Activated CD4-positive, alpha-beta T cell treated with anti-CD3 and anti-CD28 coated beads, Interleukin-2, amount 10 ng/mL, durations not matched to agents 7 days and 5 days (primary cell): ENCODE data around the gene MFSD2A. TPM values are rescaled to one million over a fixed set of nuclear protein-coding genes. Genes with fewer than 3 reads are reported as not detected.
A peak's percentile ranks its signal among the peaks of the same experiment; 100 is the strongest.
"Not testable (repeated sequence)": the region's sequence is repeated elsewhere in the genome, so short reads cannot be mapped to it uniquely, and the experiment has no call there.

Source experiments
- CTCF ChIA-PET: fragments of 350-600 bp; sonication (Branson Sonifier 250); formaldehyde crosslinking; loops from one replicate; lab custom pipeline; 2021; ENCODE audit warnings: antibody characterized with exemption; lab: Charles Lee
- POLR2A ChIA-PET: fragments of 350-600 bp; sonication (Branson Sonifier 250); formaldehyde crosslinking; loops from one replicate; lab custom pipeline; 2021; ENCODE audit warnings: antibody characterized with exemption; lab: Charles Lee
- DNase-seq: peaks from one replicate; pipeline ENCODE4 v3.0.0-alpha.2; 2020
- H3K27ac Mint-ChIP-seq: one replicate; pipeline ENCODE4 v1.8.0; 2021; ENCODE audit warnings: mild to moderate bottlenecking, moderate library complexity, mixed read lengths
- H3K27me3 Mint-ChIP-seq: one replicate; pipeline ENCODE4 v1.8.0; 2021; ENCODE audit warnings: mixed read lengths
- H3K36me3 Mint-ChIP-seq: one replicate; pipeline ENCODE4 v1.8.0; 2021; ENCODE audit warnings: low read depth, mixed read lengths
- H3K4me1 Mint-ChIP-seq: one replicate; pipeline ENCODE4 v1.8.0; 2021; ENCODE audit warnings: mixed read lengths
- H3K4me3 Mint-ChIP-seq: one replicate; pipeline ENCODE4 v1.8.0; 2021; ENCODE audit warnings: mild to moderate bottlenecking, moderate library complexity, mixed read lengths
- H3K9me3 Mint-ChIP-seq: one replicate; pipeline ENCODE4 v1.8.0; 2021; ENCODE audit warnings: mixed read lengths
- total RNA-seq, 2 experiments: library from RNA; stranded (reverse); gene quantifications; one replicate each; pipeline ENCODE4 v1.2.3, GENCODE V29; 2021

MFSD2A gene
- total RNA-seq, 2 experiments from 2014 or later: 2.0 to 2.8 TPM

DNA sequence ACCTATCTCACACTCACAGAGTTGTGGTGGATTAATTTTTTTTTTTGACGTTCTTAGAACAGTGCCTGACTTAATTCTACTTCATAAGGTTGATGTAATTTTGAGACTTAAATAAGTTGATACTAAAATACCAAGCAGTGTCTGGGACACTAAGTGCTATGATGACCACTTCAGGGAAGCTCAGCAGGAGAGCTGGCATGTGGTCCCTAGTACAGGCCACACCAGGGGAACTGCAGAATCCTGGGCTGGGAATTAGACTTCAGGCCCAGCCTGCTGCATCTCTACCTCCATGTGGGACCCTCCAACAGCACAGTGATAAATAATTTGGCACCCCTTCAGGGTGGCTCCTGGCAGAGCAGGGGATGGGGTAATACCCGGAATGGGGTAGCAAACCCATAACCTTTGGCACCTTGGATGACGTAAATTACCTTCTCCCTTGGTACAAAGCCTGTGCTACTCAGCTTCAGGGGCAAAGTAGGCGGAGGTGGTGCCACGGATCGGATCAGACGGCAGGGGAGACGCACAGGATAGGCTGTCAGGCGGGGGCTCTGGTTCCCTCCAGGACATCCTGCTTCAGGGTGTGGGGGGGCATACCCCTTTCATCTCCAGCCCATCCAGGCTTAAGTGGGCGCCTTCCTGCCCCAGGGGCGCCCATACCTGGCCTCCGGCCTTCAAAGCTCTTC is 4.8 kb downstream of the MFSD2A start:
- Mint-ChIP-seq H3K27me3 (no peaks in the 10 kb centered on the region), H3K9me3 (no peaks in the 10 kb centered on the region), H3K27ac (peak overlapping the region; percentile 58), H3K36me3 (no peaks in the 10 kb centered on the region), H3K4me3 (no peak overlapping the region), H3K4me1 (peaks cover 30% of the 10 kb centered on the region)
- no peak for DNase-seq
- ChIA-PET CTCF (interaction anchor here (0.6 to 2.7 kb wide), 4 partner anchors 8 to 41 kb away, joined by 3 to 11 read pairs (median 4); no protein-coding TSS in a partner anchor), POLR2A (no interaction called here)

DNA sequence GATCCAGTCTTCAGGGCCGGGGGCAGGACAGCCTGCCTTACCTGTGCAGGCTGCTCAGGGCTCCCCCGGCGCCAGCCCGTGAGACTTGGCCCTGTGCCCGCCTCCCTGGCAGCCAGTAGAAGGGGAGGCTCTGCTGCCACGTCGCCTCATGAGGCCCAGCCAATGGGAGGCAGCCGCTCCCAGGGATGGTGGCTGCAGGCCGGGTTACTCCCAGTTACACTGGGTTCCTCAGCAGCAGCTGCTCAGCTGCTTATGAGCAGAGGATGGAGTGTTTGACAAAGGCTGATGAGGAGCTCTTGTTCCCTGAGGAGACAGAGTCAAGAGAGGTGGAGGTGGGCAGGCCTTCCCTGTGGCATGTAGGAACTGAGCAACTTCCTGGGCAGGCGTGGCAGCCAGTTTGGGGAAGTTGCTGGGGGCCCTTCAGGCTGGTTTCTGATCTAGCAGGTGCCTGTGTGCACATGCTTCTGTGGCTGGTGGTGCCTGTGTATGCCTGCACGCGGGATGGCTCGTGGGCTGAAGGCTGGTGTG is 5.5 kb downstream of the MFSD2A start:
- no peaks in the 10 kb centered on the region for H3K9me3 Mint-ChIP-seq
- peaks cover 26% of the 10 kb centered on the region for H3K4me1 Mint-ChIP-seq
- peak overlapping the region; percentile 48 for H3K4me3 Mint-ChIP-seq
- H3K27me3 Mint-ChIP-seq: no peaks in the 10 kb centered on the region
- H3K36me3 Mint-ChIP-seq: no peaks in the 10 kb centered on the region
- DNase-seq: peak; percentile 45
- ChIA-PET CTCF (interaction anchor here (1.5 to 2.7 kb wide), 3 partner anchors 11 to 41 kb away, joined by 3 to 12 read pairs (median 11); no protein-coding TSS in a partner anchor), POLR2A (no interaction called here)
- H3K27ac Mint-ChIP-seq: peak overlapping the region; percentile 91

DNA sequence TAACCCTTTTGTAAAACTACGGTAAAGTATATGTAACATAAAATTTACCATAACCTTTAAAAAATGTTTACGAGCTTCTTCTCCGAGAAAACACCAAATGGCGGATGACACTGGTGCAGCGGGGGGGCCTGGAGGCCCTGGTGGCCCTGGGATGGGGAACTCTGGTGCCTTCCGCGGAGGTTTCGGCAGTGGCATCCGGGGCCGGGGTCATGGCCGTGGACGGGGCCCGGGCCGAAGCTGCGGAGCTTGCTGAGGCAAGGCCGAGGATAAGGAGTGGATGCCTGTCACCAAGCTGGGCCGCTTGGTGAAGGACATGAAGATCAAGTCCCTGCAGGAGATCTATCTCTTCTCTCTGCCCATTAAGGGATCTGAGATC is 7.5 kb downstream of the MFSD2A start:
- H3K9me3 Mint-ChIP-seq: no peaks in the 10 kb centered on the region
- H3K4me1 Mint-ChIP-seq: peaks cover 12% of the 10 kb centered on the region
- ChIA-PET CTCF (interaction anchor here (1.3 to 2.4 kb wide), 2 partner anchors 11 to 22 kb away, joined by 3 to 12 read pairs; no protein-coding TSS in a partner anchor), POLR2A (no interaction called here)
- no peaks in the 10 kb centered on the region for H3K27me3 Mint-ChIP-seq
- no peak overlapping the region for H3K27ac Mint-ChIP-seq
- no peaks in the 10 kb centered on the region for H3K36me3 Mint-ChIP-seq
- H3K4me3 Mint-ChIP-seq: no peak overlapping the region
- no peak for DNase-seq

GRCh38 chr1:39962964-39963363 is 8.0 kb downstream of the MFSD2A start:
- peaks cover 12% of the 10 kb centered on the region for H3K4me1 Mint-ChIP-seq
- CTCF ChIA-PET: interaction anchor here (1.3 to 2.4 kb wide), 2 partner anchors 11 to 23 kb away, joined by 3 to 12 read pairs; no protein-coding TSS in a partner anchor
- H3K27ac Mint-ChIP-seq, H3K27me3 Mint-ChIP-seq, DNase-seq, POLR2A ChIA-PET, H3K9me3 Mint-ChIP-seq, H3K36me3 Mint-ChIP-seq, H3K4me3 Mint-ChIP-seq: not testable (repeated sequence)

DNA sequence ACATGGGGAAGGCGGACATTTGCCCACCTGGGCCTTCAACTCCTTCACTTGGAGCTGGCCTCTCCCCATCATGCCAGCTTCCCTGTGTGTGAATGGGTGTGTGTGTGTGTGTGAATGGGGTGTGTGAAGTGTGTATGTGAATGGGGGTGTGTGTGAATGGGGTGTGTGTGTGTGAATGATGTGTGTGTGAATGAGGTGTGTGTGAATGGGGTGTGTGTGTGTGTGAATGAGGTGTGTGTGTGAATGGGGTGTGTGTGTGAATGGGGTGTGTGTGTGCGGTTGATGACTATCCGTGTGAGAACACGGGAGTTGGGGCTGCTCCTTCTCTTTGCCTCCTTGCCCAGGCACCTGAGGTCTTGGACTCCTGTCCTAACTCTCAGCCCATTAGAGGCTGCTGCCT is 9.6 kb downstream of the MFSD2A start:
- DNase-seq: no peak
- H3K4me1 Mint-ChIP-seq: peaks cover 11% of the 10 kb centered on the region
- H3K36me3 Mint-ChIP-seq: no peaks in the 10 kb centered on the region
- no peak overlapping the region for H3K4me3 Mint-ChIP-seq
- H3K27me3 Mint-ChIP-seq: no peaks in the 10 kb centered on the region
- ChIA-PET POLR2A (no interaction called here), CTCF (interaction anchor here (0.6 kb wide), 1 partner anchor 9 kb away, joined by 3 read pairs; no protein-coding TSS in a partner anchor)
- no peak overlapping the region for H3K27ac Mint-ChIP-seq
- no peaks in the 10 kb centered on the region for H3K9me3 Mint-ChIP-seq

DNA sequence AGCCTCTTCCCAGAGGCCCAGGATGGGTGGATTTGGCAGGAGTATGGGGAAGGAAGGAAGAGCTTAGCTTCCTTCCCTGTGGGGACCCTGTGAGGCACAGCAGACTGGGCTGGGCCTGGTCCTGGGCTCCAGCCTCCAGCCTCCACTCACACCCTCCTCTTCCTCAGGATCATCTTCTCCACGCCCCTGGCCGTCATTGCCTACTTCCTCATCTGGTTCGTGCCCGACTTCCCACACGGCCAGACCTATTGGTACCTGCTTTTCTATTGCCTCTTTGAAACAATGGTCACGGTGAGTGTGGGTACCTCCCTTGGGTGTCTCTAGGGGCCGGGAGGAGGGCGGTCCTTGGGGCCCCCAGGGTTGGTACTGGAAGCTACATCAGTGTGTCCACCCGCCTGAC is 10.1 kb downstream of the MFSD2A start:
- ChIA-PET CTCF (interaction anchor here (1.2 to 1.3 kb wide), 2 partner anchors 9 to 67 kb away, joined by 3 to 4 read pairs; no protein-coding TSS in a partner anchor), POLR2A (no interaction called here)
- no peak overlapping the region for H3K27ac Mint-ChIP-seq
- no peaks in the 10 kb centered on the region for H3K27me3 Mint-ChIP-seq
- no peaks in the 10 kb centered on the region for H3K36me3 Mint-ChIP-seq
- no peaks in the 10 kb centered on the region for H3K9me3 Mint-ChIP-seq
- H3K4me1 Mint-ChIP-seq: peaks cover 7% of the 10 kb centered on the region
- DNase-seq: no peak
- H3K4me3 Mint-ChIP-seq: no peak overlapping the region

- POLR2A ChIA-PET: no interaction called here
- Mint-ChIP-seq H3K4me1 (peaks cover 5% of the 10 kb centered on the region), H3K36me3 (no peaks in the 10 kb centered on the region)
These were observed 14.1 kb downstream of the MFSD2A start for GRCh38 chr1:39969048-39969447.

DNA sequence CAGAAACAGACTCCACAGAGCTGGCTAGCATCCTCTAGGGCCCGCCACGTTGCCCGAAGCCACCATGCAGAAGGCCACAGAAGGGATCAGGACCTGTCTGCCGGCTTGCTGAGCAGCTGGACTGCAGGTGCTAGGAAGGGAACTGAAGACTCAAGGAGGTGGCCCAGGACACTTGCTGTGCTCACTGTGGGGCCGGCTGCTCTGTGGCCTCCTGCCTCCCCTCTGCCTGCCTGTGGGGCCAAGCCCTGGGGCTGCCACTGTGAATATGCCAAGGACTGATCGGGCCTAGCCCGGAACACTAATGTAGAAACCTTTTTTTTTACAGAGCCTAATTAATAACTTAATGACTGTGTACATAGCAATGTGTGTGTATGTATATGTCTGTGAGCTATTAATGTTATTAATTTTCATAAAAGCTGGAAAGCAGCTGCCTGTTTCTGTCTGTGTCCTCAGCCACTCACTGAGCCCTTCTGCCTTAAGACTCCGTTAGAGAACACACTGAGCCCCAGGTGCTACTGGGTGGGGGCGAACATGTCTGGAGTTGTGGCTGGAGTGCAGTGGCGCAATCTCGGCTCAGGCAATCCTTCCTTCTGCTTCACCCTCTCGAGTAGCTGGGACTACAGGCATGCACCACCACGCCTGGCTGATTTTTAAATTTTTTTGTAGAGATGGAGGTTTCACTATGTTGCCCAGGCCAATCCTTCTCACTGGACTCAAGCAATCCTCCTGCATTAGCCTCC is 14.8 kb downstream of the MFSD2A start:
- H3K9me3 Mint-ChIP-seq: no peaks in the 10 kb centered on the region
- no peaks in the 10 kb centered on the region for H3K27me3 Mint-ChIP-seq
- ChIA-PET POLR2A (no interaction called here), CTCF (interaction anchor here (1.5 to 3.9 kb wide), 3 partner anchors 10 to 68 kb away, joined by 4 to 18 read pairs (median 11); partner anchors contain the start of gene MYCL)
- DNase-seq: no peak
- no peaks in the 10 kb centered on the region for H3K36me3 Mint-ChIP-seq
- H3K4me3 Mint-ChIP-seq: no peak overlapping the region
- peaks cover 5% of the 10 kb centered on the region for H3K4me1 Mint-ChIP-seq
- H3K27ac Mint-ChIP-seq: no peak overlapping the region

More at GRCh38 chr1:39969048-39969447, 14.1 kb downstream of the MFSD2A start:
- DNase-seq: no peak
- Mint-ChIP-seq H3K27ac (no peak overlapping the region), H3K4me3 (no peak overlapping the region), H3K27me3 (no peaks in the 10 kb centered on the region), H3K9me3 (no peaks in the 10 kb centered on the region)
- CTCF ChIA-PET: interaction anchor here (1.5 kb wide), 1 partner anchor 67 kb away, joined by 4 read pairs; the partner anchor contains the start of gene MYCL

- DNase-seq: no peak
- H3K27ac Mint-ChIP-seq: no peak overlapping the region
- ChIA-PET CTCF (interaction anchor here (1.1 to 3.9 kb wide), 4 partner anchors 11 to 68 kb away, joined by 3 to 18 read pairs (median 8); partner anchors contain the start of gene MYCL), POLR2A (no interaction called here)
- no peaks in the 10 kb centered on the region for H3K27me3 Mint-ChIP-seq
- no peaks in the 10 kb centered on the region for H3K9me3 Mint-ChIP-seq
- peaks cover 5% of the 10 kb centered on the region for H3K4me1 Mint-ChIP-seq
- H3K4me3 Mint-ChIP-seq: no peak overlapping the region
- H3K36me3 Mint-ChIP-seq: no peaks in the 10 kb centered on the region
These were observed 15.3 kb downstream of the MFSD2A start for GRCh38 chr1:39970274-39970673.

DNA sequence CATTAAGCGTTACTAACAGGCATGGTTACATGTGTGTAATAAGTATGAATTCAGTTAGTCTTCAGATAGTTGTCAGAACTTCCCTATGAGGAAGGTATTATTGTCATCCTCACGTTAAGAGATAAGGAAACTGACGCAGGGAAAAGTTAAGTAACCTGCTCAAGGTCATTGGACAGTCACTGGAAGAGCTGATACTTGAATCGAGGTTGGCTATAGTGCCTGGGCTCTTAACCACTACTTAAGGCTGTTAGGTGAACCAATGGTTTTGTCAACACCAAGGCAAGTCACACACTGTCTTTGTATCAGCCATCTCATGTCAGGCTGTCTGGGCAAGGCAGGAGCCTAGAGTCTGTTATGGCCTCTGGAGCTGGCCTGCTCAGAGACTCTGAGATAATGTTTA is 16.2 kb downstream of the MFSD2A start:
- Mint-ChIP-seq H3K36me3 (no peaks in the 10 kb centered on the region), H3K4me1 (peaks cover 5% of the 10 kb centered on the region), H3K4me3 (no peak overlapping the region), H3K9me3 (no peaks in the 10 kb centered on the region), H3K27ac (no peak overlapping the region), H3K27me3 (no peaks in the 10 kb centered on the region)
- ChIA-PET POLR2A (no interaction called here), CTCF (interaction anchor here (1.1 to 3.9 kb wide), 4 partner anchors 12 to 70 kb away, joined by 3 to 18 read pairs (median 8); partner anchors contain the start of gene MYCL)
- DNase-seq: no peak

GRCh38 chr1:39973503-39974135 is 18.7 kb downstream of the MFSD2A start:
- peak; percentile 80 for DNase-seq
- Mint-ChIP-seq H3K9me3 (no peaks in the 10 kb centered on the region), H3K4me1 (peaks cover 5% of the 10 kb centered on the region), H3K27ac (no peak overlapping the region), H3K27me3 (no peaks in the 10 kb centered on the region), H3K36me3 (no peaks in the 10 kb centered on the region), H3K4me3 (no peak overlapping the region)
- CTCF ChIA-PET: interaction anchor here (0.5 to 3.9 kb wide), 28 partner anchors 12 to 1254 kb away, joined by 3 to 18 read pairs (median 3); partner anchors contain the start of gene TRIT1
- POLR2A ChIA-PET: no interaction called here

- H3K27ac Mint-ChIP-seq: no peak overlapping the region
- H3K4me3 Mint-ChIP-seq: no peak overlapping the region
- DNase-seq: no peak
- ChIA-PET CTCF (no interaction called here), POLR2A (no interaction called here)
- H3K4me1 Mint-ChIP-seq: peaks cover 5% of the 10 kb centered on the region
- no peaks in the 10 kb centered on the region for H3K27me3 Mint-ChIP-seq
- no peaks in the 10 kb centered on the region for H3K36me3 Mint-ChIP-seq
- no peaks in the 10 kb centered on the region for H3K9me3 Mint-ChIP-seq
These were observed 21.8 kb downstream of the MFSD2A start for GRCh38 chr1:39976732-39977131.
